WTC11 (cell line): ENCODE results near the gene TLE3. TPM values are rescaled to one million over a fixed set of nuclear protein-coding genes. Genes with fewer than 3 reads are reported as not detected.

Source experiments
- ATAC-seq: fragments of 200-7000 bp; cut with Tn5 transposase; 2 replicates; pipeline ENCODE4 v1.10.0; 2021; ENCODE audit warnings: mild to moderate bottlenecking, moderate library complexity
- CTCF ChIA-PET: fragments of 300-600 bp; sonication (Branson Sonifier 250); formaldehyde crosslinking; loops from one replicate; lab custom pipeline; 2021; ENCODE audit warnings: antibody characterized with exemption; lab: Charles Lee
- POLR2A ChIA-PET: fragments of 350-600 bp; sonication (Branson Sonifier 250); formaldehyde crosslinking; loops from one replicate; lab custom pipeline; 2021; ENCODE audit warnings: antibody characterized with exemption; lab: Charles Lee
- DNase-seq: peaks from one replicate; pipeline ENCODE4 v3.0.0; 2021; ENCODE audit warnings: low spot score
- H3K27ac Mint-ChIP-seq: 2 replicates; pipeline ENCODE4 v1.8.0; 2021; ENCODE audit warnings: mixed read lengths
- H3K27me3 Mint-ChIP-seq: 2 replicates; pipeline ENCODE4 v1.8.0; 2021; ENCODE audit warnings: low read depth, mild to moderate bottlenecking, moderate library complexity, mixed read lengths
- H3K36me3 Mint-ChIP-seq: 2 replicates; pipeline ENCODE4 v1.8.0; 2021; ENCODE audit warnings: mixed read lengths
- H3K4me1 Mint-ChIP-seq: 2 replicates; pipeline ENCODE4 v1.8.0; 2022; ENCODE audit warnings: mixed read lengths
- H3K4me3 Mint-ChIP-seq: 2 replicates; pipeline ENCODE4 v1.8.0; 2021; ENCODE audit warnings: mild to moderate bottlenecking, moderate library complexity, mixed read lengths
- H3K9me3 Mint-ChIP-seq: 2 replicates; pipeline ENCODE4 v1.8.0; 2021; ENCODE audit warnings: mixed read lengths
- AR ChIP-seq: fragments of 250-450 bp; sonication (Bioruptor Pico); IDR thresholded peaks from 2 replicates; pipeline ENCODE4 v1.9.0; 2021; ENCODE audit warnings: mild to moderate bottlenecking
- ATF1 ChIP-seq: sonication (generic); formaldehyde crosslinking; IDR thresholded peaks from 2 replicates; pipeline ENCODE4 v1.8.1; 2023; ENCODE audit warnings: mild to moderate bottlenecking, moderate library complexity, missing genetic modification reagents
- FOXJ3 ChIP-seq: sonication (generic); formaldehyde crosslinking; IDR thresholded peaks from 2 replicates; pipeline ENCODE4 v1.9.0; 2021; ENCODE audit warnings: missing genetic modification reagents, mild to moderate bottlenecking, borderline replicate concordance
- FOXK1 ChIP-seq: sonication (generic); formaldehyde crosslinking; IDR thresholded peaks from 2 replicates; pipeline ENCODE4 v1.8.0; 2022; ENCODE audit warnings: mild to moderate bottlenecking, moderate library complexity, missing genetic modification reagents
- GRHL2 ChIP-seq: fragments of 250-450 bp; sonication (Bioruptor Pico); IDR thresholded peaks from 2 replicates; pipeline ENCODE4 v1.8.0; 2022; ENCODE audit warnings: mild to moderate bottlenecking, moderate library complexity; ENCODE audit not compliant: insufficient replicate concordance, severe bottlenecking
- GTF2I ChIP-seq: fragments of 250-450 bp; sonication (Bioruptor Pico); conservative IDR thresholded peaks from 2 replicates; pipeline ENCODE4 v1.4.0; 2021; ENCODE audit warnings: mild to moderate bottlenecking
- IRF2 ChIP-seq: sonication (generic); formaldehyde crosslinking; IDR thresholded peaks from 2 replicates; pipeline ENCODE4 v1.8.0; 2022; ENCODE audit warnings: low read depth, missing genetic modification reagents, borderline replicate concordance
- JAZF1 ChIP-seq: fragments of 250-450 bp; sonication (Bioruptor Pico); IDR thresholded peaks from 2 replicates; pipeline ENCODE4 v1.9.0; 2021; ENCODE audit warnings: moderate library complexity, mild to moderate bottlenecking, inconsistent platforms
- KAT7 ChIP-seq: sonication (generic); formaldehyde crosslinking; IDR thresholded peaks from 2 replicates; pipeline ENCODE4 v1.8.1; 2023; ENCODE audit warnings: missing genetic modification reagents, mild to moderate bottlenecking, borderline replicate concordance
- MAX ChIP-seq: sonication (generic); formaldehyde crosslinking; IDR thresholded peaks from 2 replicates; pipeline ENCODE4 v1.8.0; 2022; ENCODE audit warnings: mild to moderate bottlenecking, missing genetic modification reagents
- NFATC4 ChIP-seq: fragments of 250-450 bp; sonication (Bioruptor Pico); IDR thresholded peaks from 2 replicates; pipeline ENCODE4 v1.9.0; 2021; ENCODE audit warnings: mild to moderate bottlenecking
- OVOL2 ChIP-seq: fragments of 250-450 bp; sonication (Bioruptor Pico); IDR thresholded peaks from 2 replicates; pipeline ENCODE4 v1.9.0; 2021; ENCODE audit warnings: mild to moderate bottlenecking, borderline replicate concordance
- SOX15 ChIP-seq: fragments of 250-450 bp; sonication (Bioruptor Pico); IDR thresholded peaks from 2 replicates; pipeline ENCODE4 v1.9.0; 2021; ENCODE audit warnings: mild to moderate bottlenecking
- TP53 ChIP-seq: sonication (generic); formaldehyde crosslinking; IDR thresholded peaks from 2 replicates; pipeline ENCODE4 v1.8.1; 2023; ENCODE audit warnings: mild to moderate bottlenecking, missing genetic modification reagents
- ZMAT4 ChIP-seq: fragments of 250-450 bp; sonication (Bioruptor Pico); IDR thresholded peaks from 2 replicates; pipeline ENCODE4 v1.9.0; 2021; ENCODE audit warnings: mild to moderate bottlenecking
- ZNF396 ChIP-seq: fragments of 250-450 bp; sonication (Bioruptor Pico); IDR thresholded peaks from 2 replicates; pipeline ENCODE4 v1.8.0; 2021; ENCODE audit warnings: mild to moderate bottlenecking, moderate library complexity, borderline replicate concordance
- ZNF416 ChIP-seq: fragments of 250-450 bp; sonication (Bioruptor Pico); IDR thresholded peaks from 2 replicates; pipeline ENCODE4 v1.9.0; 2021; ENCODE audit warnings: mild to moderate bottlenecking, inconsistent platforms
- total RNA-seq: library from RNA; stranded (reverse); gene quantifications from 3 replicates; pipeline ENCODE4 v1.2.3, GENCODE V29; 2021
- TF ChIP-seq, protein P1 (sequence below): sonication (generic); formaldehyde crosslinking; IDR thresholded peaks from 2 replicates; pipeline ENCODE4 v1.8.1; 2022; ENCODE audit warnings: low read depth, missing genetic modification reagents, borderline replicate concordance
- TF ChIP-seq, protein P2 (sequence below): sonication (generic); formaldehyde crosslinking; conservative IDR thresholded peaks from 2 replicates; pipeline ENCODE4 v1.8.1; 2023; ENCODE audit warnings: mild to moderate bottlenecking, low read depth, missing genetic modification reagents, moderate library complexity

Gene TLE3
- total RNA-seq, 1 experiment from 2014 or later, result 78.7 TPM

GRCh38 chr15:70092464-70093027, 5.2 kb downstream of the TLE3 start (continued):
- no peak for TF ChIP-seq AR
- TF ChIP-seq, all 79 proteins: peak for 0

- no peak overlapping the region for H3K27ac Mint-ChIP-seq
- TF ChIP-seq, protein P1, sequence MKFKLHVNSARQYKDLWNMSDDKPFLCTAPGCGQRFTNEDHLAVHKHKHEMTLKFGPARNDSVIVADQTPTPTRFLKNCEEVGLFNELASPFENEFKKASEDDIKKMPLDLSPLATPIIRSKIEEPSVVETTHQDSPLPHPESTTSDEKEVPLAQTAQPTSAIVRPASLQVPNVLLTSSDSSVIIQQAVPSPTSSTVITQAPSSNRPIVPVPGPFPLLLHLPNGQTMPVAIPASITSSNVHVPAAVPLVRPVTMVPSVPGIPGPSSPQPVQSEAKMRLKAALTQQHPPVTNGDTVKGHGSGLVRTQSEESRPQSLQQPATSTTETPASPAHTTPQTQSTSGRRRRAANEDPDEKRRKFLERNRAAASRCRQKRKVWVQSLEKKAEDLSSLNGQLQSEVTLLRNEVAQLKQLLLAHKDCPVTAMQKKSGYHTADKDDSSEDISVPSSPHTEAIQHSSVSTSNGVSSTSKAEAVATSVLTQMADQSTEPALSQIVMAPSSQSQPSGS (CRISPR knock-in tag), result no peak
- TF ChIP-seq TP53 (CRISPR knock-in tag) (no peak), MAX (CRISPR knock-in tag) (no peak), ATF1 (CRISPR knock-in tag) (no peak), GRHL2 (no peak), JAZF1 (no peak), NFATC4 (CRISPR knock-in tag) (no peak)
- DNase-seq, result no peak
- peaks cover 19% of the 10 kb centered on the region for H3K36me3 Mint-ChIP-seq
- peak overlapping the region; percentile 67 for H3K4me3 Mint-ChIP-seq
- peaks cover 79% of the 10 kb centered on the region for H3K4me1 Mint-ChIP-seq
- CTCF ChIA-PET, result interaction anchor here (0.6 to 1.7 kb wide), 4 partner anchors 114 to 629 kb away, joined by 3 to 5 read pairs (median 4); no protein-coding TSS in a partner anchor
- ATAC-seq, result no peak
- H3K27me3 Mint-ChIP-seq, result peaks cover 19% of the 10 kb centered on the region
- POLR2A ChIA-PET, result interaction anchor here (1.5 kb wide), 1 partner anchor 12 kb away, joined by 5 read pairs; no protein-coding TSS in a partner anchor
- H3K9me3 Mint-ChIP-seq, result no peaks in the 10 kb centered on the region
Observed at GRCh38 chr15:70091726-70092463, 5.8 kb downstream of the TLE3 start.

GRCh38 chr15:70090436-70091296, 7.1 kb downstream of the TLE3 start:
- ChIA-PET POLR2A (interaction anchor here (0.5 to 1.6 kb wide), 3 partner anchors 9 to 426 kb away, joined by 3 to 8 read pairs (median 5); no protein-coding TSS in a partner anchor), CTCF (interaction anchor here (0.8 to 1.7 kb wide), 4 partner anchors 264 to 624 kb away, joined by 3 to 5 read pairs (median 4); no protein-coding TSS in a partner anchor)
- H3K4me1 Mint-ChIP-seq, result peaks cover 91% of the 10 kb centered on the region
- H3K27ac Mint-ChIP-seq, result no peak overlapping the region
- ATAC-seq (no peak), DNase-seq (no peak)
- H3K4me3 Mint-ChIP-seq, result peak overlapping the region; percentile 48
- peaks cover 31% of the 10 kb centered on the region for H3K36me3 Mint-ChIP-seq
- H3K27me3 Mint-ChIP-seq, result peaks cover 19% of the 10 kb centered on the region
- no peaks in the 10 kb centered on the region for H3K9me3 Mint-ChIP-seq
- TF ChIP-seq, protein P2, sequence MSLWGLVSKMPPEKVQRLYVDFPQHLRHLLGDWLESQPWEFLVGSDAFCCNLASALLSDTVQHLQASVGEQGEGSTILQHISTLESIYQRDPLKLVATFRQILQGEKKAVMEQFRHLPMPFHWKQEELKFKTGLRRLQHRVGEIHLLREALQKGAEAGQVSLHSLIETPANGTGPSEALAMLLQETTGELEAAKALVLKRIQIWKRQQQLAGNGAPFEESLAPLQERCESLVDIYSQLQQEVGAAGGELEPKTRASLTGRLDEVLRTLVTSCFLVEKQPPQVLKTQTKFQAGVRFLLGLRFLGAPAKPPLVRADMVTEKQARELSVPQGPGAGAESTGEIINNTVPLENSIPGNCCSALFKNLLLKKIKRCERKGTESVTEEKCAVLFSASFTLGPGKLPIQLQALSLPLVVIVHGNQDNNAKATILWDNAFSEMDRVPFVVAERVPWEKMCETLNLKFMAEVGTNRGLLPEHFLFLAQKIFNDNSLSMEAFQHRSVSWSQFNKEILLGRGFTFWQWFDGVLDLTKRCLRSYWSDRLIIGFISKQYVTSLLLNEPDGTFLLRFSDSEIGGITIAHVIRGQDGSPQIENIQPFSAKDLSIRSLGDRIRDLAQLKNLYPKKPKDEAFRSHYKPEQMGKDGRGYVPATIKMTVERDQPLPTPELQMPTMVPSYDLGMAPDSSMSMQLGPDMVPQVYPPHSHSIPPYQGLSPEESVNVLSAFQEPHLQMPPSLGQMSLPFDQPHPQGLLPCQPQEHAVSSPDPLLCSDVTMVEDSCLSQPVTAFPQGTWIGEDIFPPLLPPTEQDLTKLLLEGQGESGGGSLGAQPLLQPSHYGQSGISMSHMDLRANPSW (CRISPR knock-in tag), result no peak
- TF ChIP-seq GRHL2 (no peak), ZNF416 (CRISPR knock-in tag) (no peak), GTF2I (CRISPR knock-in tag) (no peak), FOXJ3 (CRISPR knock-in tag) (no peak), JAZF1 (no peak), MAX (CRISPR knock-in tag) (no peak), ZNF396 (CRISPR knock-in tag) (no peak), KAT7 (CRISPR knock-in tag) (no peak), SOX15 (CRISPR knock-in tag) (no peak), ZMAT4 (CRISPR knock-in tag) (no peak), FOXK1 (CRISPR knock-in tag) (no peak), OVOL2 (no peak), IRF2 (CRISPR knock-in tag) (no peak)
